ENCODE measurements around the gene LPIN3. TPM values are rescaled to one million over a fixed set of nuclear protein-coding genes. Genes with fewer than 3 reads are reported as not detected.

LPIN3 gene
- polyA plus RNA-seq, 1 of the 3 experiments (the other 2 are of a cell fraction), result 0.21 TPM

- no peak for TF ChIP-seq ZBTB33 (IDR thresholded peaks at IDR 0.05; ENCODE audit: borderline replicate concordance, low read depth)
- no peak for TF ChIP-seq TAF1 (IDR thresholded peaks at IDR 0.05; ENCODE audit: borderline replicate concordance, low read depth, low read length)
- no peak for TF ChIP-seq POLR2AphosphoS5 (IDR thresholded peaks at IDR 0.05; ENCODE audit: low read depth, low read length)
- no peak for TF ChIP-seq TCF12 (IDR thresholded peaks at IDR 0.05)
- TF ChIP-seq NRF1 (IDR thresholded peaks at IDR 0.05; ENCODE audit: low read depth, low read length), result no peak
- no peak for TF ChIP-seq SMC3 (IDR thresholded peaks at IDR 0.05; ENCODE audit: low read depth, low read length)
- no peak for TF ChIP-seq CHD2 (IDR thresholded peaks at IDR 0.05; ENCODE audit: low read length, partially characterized antibody)
- TF ChIP-seq GABPA (IDR thresholded peaks at IDR 0.05; ENCODE audit: low read depth), result no peak
- no peak for TF ChIP-seq YY1 (IDR thresholded peaks at IDR 0.05; ENCODE audit: low read depth)
- no peak for TF ChIP-seq NFIC (IDR thresholded peaks at IDR 0.05; ENCODE audit: borderline replicate concordance)
- TF ChIP-seq EZH2phosphoT487 (IDR thresholded peaks at IDR 0.05; ENCODE audit: borderline replicate concordance, low read depth), result no peak
- TF ChIP-seq EP300 (IDR thresholded peaks at IDR 0.05; ENCODE audit: borderline replicate concordance in 1 of 2, low read depth in 1 of 2, low read length in 1 of 2), result no peak
- no peak for TF ChIP-seq ELF1 (IDR thresholded peaks at IDR 0.05)
- no peak for TF ChIP-seq IRF3 (IDR thresholded peaks at IDR 0.05; ENCODE audit: low read depth, low read length)
- no peak for TF ChIP-seq USF1 (IDR thresholded peaks at IDR 0.05; ENCODE audit: borderline replicate concordance, low read depth)
- TF ChIP-seq RCOR1 (IDR thresholded peaks at IDR 0.05; ENCODE audit: low read length), result no peak
- no peak for TF ChIP-seq CTCF (IDR thresholded peaks at IDR 0.05)
- H4K20me1 ChIP-seq (ENCODE audit: insufficient read depth), result no peaks in the 10 kb centered on the region
- no peaks in the 10 kb centered on the region for H3K9me2 ChIP-seq
- H3K9me3 ChIP-seq, result no peaks in the 10 kb centered on the region
- H3K27me3 ChIP-seq (ENCODE audit: insufficient read depth), result peaks cover 43% of the 10 kb centered on the region
- 56% methylated on average over 3 of the region's 5 CpGs for WGBS (ENCODE audit: low lambda C conversion rate)
- no peak overlapping the region for H3K27ac ChIP-seq (ENCODE audit: low read depth in 2 of 2, low read length in 1 of 2)
- H2AFZ ChIP-seq (ENCODE audit: low read depth), result no peak overlapping the region
- H3F3A ChIP-seq (replicated peaks; ENCODE audit: insufficient read depth), result no peaks in the 10 kb centered on the region
- no peaks in the 10 kb centered on the region for H3K36me3 ChIP-seq (replicated peaks in 1 of 2; ENCODE audit: control insufficient read depth in 1 of 2, insufficient read depth in 2 of 2, low read length in 1 of 2)
- no peak overlapping the region for H3K9ac ChIP-seq
- ChIA-PET CTCF (interaction anchor here (0.9 to 1.6 kb wide), 3 partner anchors 31 to 401 kb away, joined by 3 to 4 read pairs (median 3); no protein-coding TSS in a partner anchor), POLR2A (interaction anchor here (0.6 kb wide), 1 partner anchor 1879 kb away, joined by 5 read pairs; no protein-coding TSS in a partner anchor)
- no peak for DNase-seq
- H3K4me1 ChIP-seq (ENCODE audit: control insufficient read depth in 1 of 2, insufficient read depth in 2 of 2, low read depth in 1 of 2, low read length in 1 of 2), result peaks cover 0 to 19% of the 10 kb centered on the region in 2 experiments; a peak in 1 of 4 replicates
- no peaks in the 10 kb centered on the region for H3K79me2 ChIP-seq (ENCODE audit: insufficient read depth)
- no peak overlapping the region for H3K4me2 ChIP-seq
- no peak overlapping the region for H3K4me3 ChIP-seq (ENCODE audit: low read depth in 2 of 2, low read length in 1 of 2)
Measured at GRCh38 chr20:41370176-41370575, 29.6 kb downstream of the LPIN3 start.
